HG03064 (cell line): ENCODE data around the gene CDH8.
"Not testable (repeated sequence)": the region's sequence is repeated elsewhere in the genome, so short reads cannot be mapped to it uniquely, and the experiment has no call there.

ENCODE experiments used
- ATAC-seq: cut with Tn5 transposase; IDR thresholded peaks from one replicate; pipeline ENCODE4 v1.9.1; 2021; ENCODE audit warnings: low read depth; ENCODE audit not compliant: unreplicated experiment

CDH8 gene

GRCh38 chr16:61937646-61938045 is 98.6 kb downstream of the CDH8 start:
- no peak for ATAC-seq

- ATAC-seq = no peak
Measured at GRCh38 chr16:61936522-61936921, 99.7 kb downstream of the CDH8 start.

DNA sequence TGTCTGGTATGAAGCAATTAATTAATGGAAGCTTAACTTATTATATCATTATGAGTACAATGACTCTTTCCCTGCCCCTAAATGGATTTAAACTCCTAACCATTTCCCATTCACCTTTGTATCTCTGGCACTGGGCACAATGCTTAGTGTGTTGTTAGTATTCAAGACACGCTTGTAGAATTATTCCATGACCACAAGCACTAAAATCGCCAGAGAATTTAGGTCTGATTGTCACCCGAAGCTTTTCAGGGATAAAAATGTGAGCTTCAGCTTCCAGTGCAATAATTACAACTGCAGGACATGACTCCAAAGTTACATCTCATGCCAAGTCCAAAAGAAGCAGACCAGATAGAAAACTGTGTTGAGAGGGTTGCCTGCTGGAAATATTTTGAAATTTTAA is 101.6 kb downstream of the CDH8 start:
- no peak for ATAC-seq

DNA sequence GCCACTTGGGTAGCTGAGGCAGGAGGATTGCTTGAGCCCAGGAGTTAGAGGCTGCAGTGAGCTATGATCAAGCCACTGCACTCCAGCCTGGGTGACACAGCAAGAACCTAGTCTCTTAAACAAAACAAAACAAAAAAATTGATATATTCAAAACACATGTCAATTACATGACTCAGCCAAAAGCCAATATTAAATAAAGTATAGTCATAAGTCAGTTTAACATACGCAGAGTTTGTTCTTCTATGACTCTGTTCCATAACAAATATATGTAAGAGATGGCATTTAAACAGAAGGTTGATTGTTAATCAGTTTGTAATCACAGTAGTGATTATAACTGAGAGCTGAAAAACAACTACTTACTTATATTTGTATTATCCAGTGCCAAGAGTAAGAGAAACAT is 106.5 kb downstream of the CDH8 start:
- ATAC-seq = no peak

DNA sequence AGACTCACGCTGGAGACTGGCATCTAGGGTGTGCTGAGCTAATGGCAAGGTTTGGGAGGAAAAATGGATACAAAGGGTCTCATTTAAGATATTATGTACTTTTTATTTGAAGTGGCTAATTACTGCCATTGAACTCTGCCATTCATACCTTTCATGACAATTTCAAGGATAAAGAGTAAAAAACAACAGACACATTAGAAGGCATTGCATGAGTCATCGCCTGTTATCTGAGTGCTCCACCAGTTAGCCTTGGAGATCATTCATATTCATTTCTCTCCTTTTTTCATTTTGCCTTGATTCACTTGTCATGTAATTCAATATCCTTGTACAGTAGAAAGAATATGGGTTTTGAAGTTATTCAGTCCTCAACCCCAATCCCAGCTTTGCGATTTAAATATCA is 109.5 kb downstream of the CDH8 start:
- ATAC-seq = no peak

DNA sequence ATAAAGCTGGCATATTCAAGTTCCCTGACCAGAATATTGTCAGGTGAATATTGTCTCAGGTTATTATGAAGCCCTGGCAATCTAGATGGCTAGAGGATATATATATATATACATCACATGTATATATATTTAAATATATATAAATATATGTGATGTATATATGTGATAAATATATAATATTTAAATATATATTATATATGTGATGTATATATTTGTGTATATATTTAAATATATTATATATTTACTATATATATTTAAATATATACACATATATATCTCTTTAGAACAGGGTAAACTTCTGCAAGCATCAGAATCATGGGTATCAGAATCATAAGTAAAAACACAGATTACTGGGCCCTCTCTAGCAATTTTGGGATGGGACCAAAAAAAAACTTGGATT is 112.6 kb downstream of the CDH8 start:
- no peak for ATAC-seq

- no peak for ATAC-seq
Measured at GRCh38 chr16:61921373-61921772, 114.9 kb downstream of the CDH8 start.

- ATAC-seq = not testable (repeated sequence)
Measured at GRCh38 chr16:61917865-61918826, 118.1 kb downstream of the CDH8 start.

- no peak for ATAC-seq
Measured at GRCh38 chr16:61915569-61915968, 120.7 kb downstream of the CDH8 start.

- ATAC-seq = no peak
Measured at GRCh38 chr16:61909074-61909473, 127.2 kb downstream of the CDH8 start.

DNA sequence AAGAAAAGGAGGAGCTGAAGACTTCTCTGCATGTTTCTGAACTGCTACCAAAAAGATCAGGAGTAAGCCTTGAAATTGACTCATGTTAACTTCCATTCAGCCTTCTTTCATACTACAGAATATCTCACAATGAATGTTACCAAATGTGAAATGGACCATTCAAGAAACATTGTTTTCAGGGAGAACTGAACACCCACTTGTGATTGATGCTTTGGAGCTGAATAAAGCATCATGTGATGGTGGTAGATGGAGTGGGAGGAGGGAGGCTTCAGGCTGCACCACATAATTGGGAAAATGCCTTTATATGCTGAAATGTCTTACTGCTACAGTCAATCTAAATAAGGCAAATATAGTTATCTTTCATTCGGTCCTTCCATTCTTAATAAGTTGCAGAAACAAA is 127.8 kb downstream of the CDH8 start:
- no peak for ATAC-seq

- no peak for ATAC-seq
Measured at GRCh38 chr16:61901689-61902088, 134.5 kb downstream of the CDH8 start.

DNA sequence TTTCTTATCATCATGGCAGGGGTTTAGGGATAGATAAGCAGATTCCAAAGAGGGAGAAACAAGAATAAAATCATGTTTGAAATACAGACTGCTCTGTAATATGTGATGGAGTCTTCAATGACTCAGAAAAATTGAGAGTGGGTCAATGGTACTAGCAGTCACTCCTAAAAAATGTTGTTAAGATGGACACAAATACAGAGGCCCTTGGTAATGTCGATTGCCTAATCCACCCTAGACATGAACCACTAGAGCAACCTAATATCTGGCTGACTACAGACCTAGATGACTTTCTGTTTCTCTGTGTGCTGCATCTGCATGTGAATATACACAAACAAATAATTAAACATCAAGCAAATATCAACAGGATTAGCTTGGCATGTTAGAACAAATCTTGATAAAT is 135.8 kb downstream of the CDH8 start:
- no peak for ATAC-seq

DNA sequence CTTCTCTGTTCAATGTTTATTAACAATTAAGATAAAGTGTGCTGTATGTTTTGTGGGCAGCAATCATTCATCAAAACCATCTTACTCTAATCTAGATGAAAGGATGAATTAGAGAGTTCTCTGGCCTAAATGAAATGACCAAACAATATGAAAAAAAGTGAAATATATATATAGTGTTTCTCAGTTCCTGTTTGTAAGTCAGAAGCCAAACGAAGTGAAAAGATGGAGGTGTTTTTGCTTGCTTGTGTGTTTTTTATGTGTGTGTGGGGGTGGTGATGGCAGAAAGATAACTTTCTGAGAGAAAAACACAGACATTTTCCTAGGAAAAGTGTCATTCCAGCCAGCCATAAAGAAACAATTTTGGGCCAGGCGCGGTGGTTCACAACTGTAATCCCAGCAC is 138.6 kb downstream of the CDH8 start:
- ATAC-seq = no peak

- ATAC-seq = no peak
Measured at GRCh38 chr16:61892531-61892930, 143.7 kb downstream of the CDH8 start.

DNA sequence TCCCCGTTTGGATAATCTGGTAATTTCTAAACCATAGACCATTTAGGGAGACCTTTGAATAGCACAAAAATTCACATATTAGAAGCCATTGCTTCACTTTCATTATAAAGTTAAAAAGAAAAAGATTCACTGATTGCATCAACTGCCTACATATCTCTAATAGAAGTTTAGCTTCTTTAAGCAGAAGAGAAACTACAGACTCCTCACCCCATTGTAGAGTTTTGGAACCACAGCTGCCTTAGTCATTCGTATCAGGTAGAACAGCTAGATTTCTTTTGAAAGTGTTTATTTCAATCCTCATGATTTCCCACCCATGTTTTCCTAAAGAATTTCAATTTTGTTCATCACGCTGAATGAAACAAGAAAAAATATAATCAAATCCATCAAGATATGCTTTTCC is 144.8 kb downstream of the CDH8 start:
- no peak for ATAC-seq

DNA sequence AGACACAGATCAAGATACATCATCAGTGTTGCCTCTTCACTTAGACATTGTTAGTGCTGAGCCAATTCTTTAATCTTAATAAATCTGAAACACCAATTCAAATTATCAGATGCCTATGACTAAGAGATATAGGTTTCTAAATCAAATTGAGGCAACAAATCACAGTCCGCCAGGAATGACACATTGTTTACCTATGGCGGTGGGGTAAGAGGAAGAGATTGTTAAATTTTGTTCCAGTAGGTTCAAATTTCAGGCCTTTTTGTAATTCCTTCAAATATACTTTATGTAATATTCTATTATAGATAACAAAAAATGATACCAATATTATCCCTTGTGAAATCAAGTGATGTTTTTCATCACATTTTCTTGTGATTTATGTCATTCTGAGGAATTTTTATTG is 145.9 kb downstream of the CDH8 start:
- no peak for ATAC-seq

GRCh38 chr16:61887903-61888302 is 148.3 kb downstream of the CDH8 start:
- no peak for ATAC-seq

DNA sequence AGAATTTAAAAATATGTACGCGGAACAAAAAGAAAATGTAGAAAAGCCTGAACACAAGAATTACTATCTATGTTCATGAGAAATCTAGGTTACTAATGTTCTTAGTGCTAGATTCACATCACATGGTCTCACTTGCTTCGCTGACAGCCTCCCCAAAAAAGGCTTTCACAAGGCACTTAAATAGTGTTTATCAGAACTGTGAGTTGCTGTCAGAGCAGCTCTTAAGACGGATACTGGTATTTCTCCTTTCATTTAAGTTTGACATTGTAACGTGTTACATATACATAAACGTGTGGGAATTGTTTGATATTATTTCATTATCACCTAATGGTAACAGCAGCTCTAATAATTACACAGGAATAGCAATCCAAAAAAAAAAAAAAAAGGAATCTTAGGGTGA is 150.9 kb downstream of the CDH8 start:
- ATAC-seq = no peak

GRCh38 chr16:61879306-61879705 is 156.9 kb downstream of the CDH8 start:
- no peak for ATAC-seq

DNA sequence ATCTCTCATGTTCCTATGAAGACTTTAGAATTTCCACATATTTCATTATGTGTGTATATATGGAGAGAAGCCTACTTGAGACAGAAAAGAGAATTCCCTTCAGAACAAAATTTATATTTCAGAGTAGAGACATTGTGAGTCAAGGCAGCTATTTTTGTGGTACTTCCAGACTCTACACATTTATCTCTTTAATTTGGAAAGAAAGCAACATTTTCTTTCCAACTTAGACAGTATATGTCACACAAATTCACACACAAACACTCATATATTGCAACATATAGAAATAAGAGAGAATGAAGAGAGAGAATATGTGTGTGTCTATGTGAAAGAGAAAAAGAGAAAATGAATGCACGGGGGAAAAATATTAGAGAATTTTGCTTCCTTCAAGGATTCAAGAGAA is 158.8 kb downstream of the CDH8 start:
- no peak for ATAC-seq

GRCh38 chr16:61872778-61873119 is 163.5 kb downstream of the CDH8 start:
- ATAC-seq = no peak
